HG03025 (cell line): ENCODE results near the gene SOX2.

Experiments used
- ATAC-seq: cut with Tn5 transposase; IDR thresholded peaks from one replicate; pipeline ENCODE4 v1.9.1; 2021; ENCODE audit warnings: mild to moderate bottlenecking, moderate library complexity; ENCODE audit not compliant: unreplicated experiment, low FRiP score

The SOX2 gene

GRCh38 chr3:181721046-181721875, 9.5 kb downstream of the SOX2 start:
- ATAC-seq = no peak

- ATAC-seq = no peak
Measured at GRCh38 chr3:181722156-181722555, 10.4 kb downstream of the SOX2 start.

GRCh38 chr3:181722766-181723425, 11.2 kb downstream of the SOX2 start:
- ATAC-seq = no peak

GRCh38 chr3:181723625-181724191, 12.0 kb downstream of the SOX2 start:
- no peak for ATAC-seq

GRCh38 chr3:181724192-181724965, 12.7 kb downstream of the SOX2 start:
- no peak for ATAC-seq

- no peak for ATAC-seq
Measured at GRCh38 chr3:181725131-181725731, 13.5 kb downstream of the SOX2 start.

- no peak for ATAC-seq
Measured at GRCh38 chr3:181725830-181726229, 14.1 kb downstream of the SOX2 start.

- no peak for ATAC-seq
Measured at GRCh38 chr3:181726351-181727330, 14.9 kb downstream of the SOX2 start.

- no peak for ATAC-seq
Measured at GRCh38 chr3:181727341-181728032, 15.8 kb downstream of the SOX2 start.

GRCh38 chr3:181728470-181729340, 17.0 kb downstream of the SOX2 start:
- ATAC-seq = no peak

GRCh38 chr3:181729341-181729869, 17.7 kb downstream of the SOX2 start:
- ATAC-seq = no peak

GRCh38 chr3:181730316-181730715, 18.6 kb downstream of the SOX2 start:
- ATAC-seq = no peak

- ATAC-seq = no peak
Measured at GRCh38 chr3:181730934-181731333, 19.2 kb downstream of the SOX2 start.

- no peak for ATAC-seq
Measured at GRCh38 chr3:181735911-181736310, 24.2 kb downstream of the SOX2 start.

GRCh38 chr3:181738551-181738950, 26.8 kb downstream of the SOX2 start:
- no peak for ATAC-seq

- ATAC-seq = no peak
Measured at GRCh38 chr3:181739628-181740027, 27.9 kb downstream of the SOX2 start.

- no peak for ATAC-seq
Measured at GRCh38 chr3:181741417-181741816, 29.7 kb downstream of the SOX2 start.
